ENCODE measurements around the gene TMEM259. TPM values are rescaled to one million over a fixed set of nuclear protein-coding genes. Genes with fewer than 3 reads are reported as not detected.

Gene TMEM259
- total and polyA plus RNA-seq, 2 of the 13 experiments (the other 11 are each of a cell fraction or from before 2014, with no cell fraction given) = 64.7 to 164 TPM

GRCh38 chr19:1001538-1002166 is 19.3 kb downstream of the TMEM259 start (continued):
- TF ChIP-seq ZBTB7B (CRISPR knock-in tag; IDR thresholded peaks at IDR 0.05) (peak; percentile 56; the same call in 1 of the 2 replicates), E2F2 (CRISPR knock-in tag; IDR thresholded peaks at IDR 0.05; ENCODE audit: borderline replicate concordance) (no peak), MXD3 (CRISPR knock-in tag; IDR thresholded peaks at IDR 0.05) (no peak), SP1 (IDR thresholded peaks at IDR 0.05) (no peak), SP1 (CRISPR knock-in tag; IDR thresholded peaks at IDR 0.05) (peak; percentile 24; the same call in 1 of the 2 replicates), ZFAT (CRISPR knock-in tag; conservative IDR thresholded peaks at IDR 0.05) (no peak), GPBP1L1 (CRISPR knock-in tag; IDR thresholded peaks at IDR 0.05) (no peak), ZNF230 (CRISPR knock-in tag; IDR thresholded peaks at IDR 0.05) (no peak), SNAI1 (CRISPR knock-in tag; IDR thresholded peaks at IDR 0.05; ENCODE audit: borderline replicate concordance) (no peak), HNRNPUL1 (IDR thresholded peaks at IDR 0.05; ENCODE audit: low read depth, low read length) (no peak), ZNF121 (CRISPR knock-in tag; IDR thresholded peaks at IDR 0.05) (peak; percentile 58; the same call in 1 of the 2 replicates), THRA (CRISPR knock-in tag; IDR thresholded peaks at IDR 0.05; ENCODE audit: borderline replicate concordance) (no peak), EZH2 (conservative IDR thresholded peaks at IDR 0.05; ENCODE audit: low read depth, low read length) (no peak; the same call in 1 of the 2 replicates), ZNF260 (CRISPR knock-in tag; IDR thresholded peaks at IDR 0.05; ENCODE audit: borderline replicate concordance, low read depth) (no peak), NR2F1 (CRISPR knock-in tag; IDR thresholded peaks at IDR 0.05) (no peak), ZNF782 (CRISPR knock-in tag; IDR thresholded peaks at IDR 0.05; ENCODE audit: borderline replicate concordance) (no peak), ZNF672 (CRISPR knock-in tag; IDR thresholded peaks at IDR 0.05) (no peak), ZBTB34 (CRISPR knock-in tag; IDR thresholded peaks at IDR 0.05) (no peak), ZNF343 (CRISPR knock-in tag; IDR thresholded peaks at IDR 0.05) (no peak), ZNF710 (CRISPR knock-in tag; IDR thresholded peaks at IDR 0.05; ENCODE audit: borderline replicate concordance) (no peak), PHF20 (CRISPR knock-in tag; IDR thresholded peaks at IDR 0.05) (no peak), ZNF543 (CRISPR knock-in tag; IDR thresholded peaks at IDR 0.05) (no peak)

All from HepG2 (cell line).